SK-N-SH (cell line): ENCODE data around the gene MYL5. TPM values are rescaled to one million over a fixed set of nuclear protein-coding genes. Genes with fewer than 3 reads are reported as not detected.

Experiments used
- CTCF ChIA-PET: fragments of 300-600, 350-600 bp; formaldehyde crosslinking; extraction: SDS; loops from one replicate; lab custom pipeline; 2021; lab: Yijun Ruan, JAX
- POLR2A ChIA-PET: fragments of 350-600 bp; sonication (Branson Sonifier 250); formaldehyde crosslinking; extraction: SDS; loops from one replicate; lab custom pipeline; 2020; ENCODE audit warnings: antibody characterized with exemption, inconsistent platforms; lab: Yijun Ruan, JAX
- DNase-seq: peaks from one replicate; pipeline ENCODE4 v3.0.0; 2012
- H2AFZ ChIP-seq: fragments of 200-600 bp; sonication (generic); 2 replicates; pipeline ENCODE4 v1.8.1; 2016; ENCODE audit warnings: antibody characterized with exemption, mild to moderate bottlenecking, low read depth
- H3F3A ChIP-seq: fragments of 200-600 bp; sonication (generic); replicated peaks from 2 replicates; pipeline ENCODE3; 2016; ENCODE audit warnings: antibody characterized with exemption, mild to moderate bottlenecking; ENCODE audit not compliant: insufficient read depth
- H3K27ac ChIP-seq, 2 experiments: fragments of 200-500 bp in 1 of 2; fragments of 200-600 bp in 1 of 2; sonication (Bioruptor generic) in 1 of 2; sonication (generic), shearing (Covaris generic) in 1 of 2; 2 replicates each; pipeline versions ENCODE4 v1.5.1 to v1.6.1; 2014 to 2016; ENCODE audit warnings: low read depth in 2 of 2, inconsistent platforms in 1 of 2, low read length in 1 of 2, mild to moderate bottlenecking in 1 of 2, mixed read lengths in 1 of 2
- H3K27me3 ChIP-seq: fragments of 200-600 bp; sonication (generic), shearing (Covaris generic); 2 replicates; pipeline ENCODE4 v1.6.1; 2016; ENCODE audit warnings: mixed run types; ENCODE audit not compliant: insufficient read depth
- H3K36me3 ChIP-seq, 2 experiments: fragments of 200-500 bp in 1 of 2; fragments of 200-600 bp in 1 of 2; sonication (Bioruptor generic) in 1 of 2; sonication (generic) in 1 of 2; replicated peaks in 1 of 2; 2 replicates each; pipeline versions ENCODE3 to v1.5.1; 2014 to 2016; ENCODE audit warnings: low read length in 1 of 2, mild to moderate bottlenecking in 1 of 2; ENCODE audit not compliant: insufficient read depth in 2 of 2, control insufficient read depth in 1 of 2
- H3K4me1 ChIP-seq, 2 experiments: fragments of 200-500 bp in 1 of 2; fragments of 200-600 bp in 1 of 2; sonication (Bioruptor generic) in 1 of 2; sonication (generic), shearing (Covaris generic) in 1 of 2; 2 replicates each; pipeline versions ENCODE4 v1.5.1 to v1.6.1; 2014 to 2016; ENCODE audit warnings: low read depth in 1 of 2, low read length in 1 of 2, mixed run types in 1 of 2; ENCODE audit not compliant: insufficient read depth in 2 of 2, control insufficient read depth in 1 of 2
- H3K4me2 ChIP-seq: fragments of 200-600 bp; sonication (generic), shearing (Covaris generic); 2 replicates; pipeline ENCODE4 v1.6.1; 2017; ENCODE audit warnings: mixed run types
- H3K4me3 ChIP-seq, 2 experiments: fragments of 200-500 bp in 1 of 2; fragments of 200-600 bp in 1 of 2; sonication (Bioruptor generic) in 1 of 2; sonication (generic), shearing (Covaris generic) in 1 of 2; 2 replicates each; pipeline versions ENCODE4 v1.5.1 to v1.8.1; 2014 to 2016; ENCODE audit warnings: low read depth in 2 of 2, inconsistent platforms in 1 of 2, low read length in 1 of 2, mild to moderate bottlenecking in 1 of 2, mixed read lengths in 1 of 2, moderate library complexity in 1 of 2
- H3K79me2 ChIP-seq: fragments of 200-600 bp; sonication (generic); 2 replicates; pipeline ENCODE4 v1.8.1; 2017; ENCODE audit warnings: mild to moderate bottlenecking; ENCODE audit not compliant: insufficient read depth
- H3K9ac ChIP-seq: fragments of 200-600 bp; sonication (generic); 2 replicates; pipeline ENCODE4 v1.6.1; 2017; ENCODE audit warnings: mixed run types
- H3K9me2 ChIP-seq: fragments of 200-600 bp; sonication (generic); 2 replicates; pipeline ENCODE4 v1.6.1; 2017; ENCODE audit warnings: mixed run types
- H3K9me3 ChIP-seq: fragments of 200-600 bp; sonication (generic); 2 replicates; pipeline ENCODE4 v1.6.1; 2017; ENCODE audit warnings: mixed run types, mild to moderate bottlenecking, moderate library complexity
- H4K20me1 ChIP-seq: fragments of 200-600 bp; sonication (generic); 2 replicates; pipeline ENCODE4 v1.6.1; 2017; ENCODE audit warnings: mild to moderate bottlenecking, mixed run types; ENCODE audit not compliant: insufficient read depth
- CTCF ChIP-seq: fragments of 200-600 bp; sonication (generic); IDR thresholded peaks from 2 replicates; pipeline ENCODE4 v1.6.1; 2017; ENCODE audit warnings: antibody characterized with exemption, mild to moderate bottlenecking, moderate library complexity
- ELF1 ChIP-seq: IDR thresholded peaks from 2 replicates; pipeline ENCODE4 v1.4.0; 2012
- FOSL2 ChIP-seq: IDR thresholded peaks from 2 replicates; pipeline ENCODE4 v1.4.0; 2012; ENCODE audit warnings: low read depth, mild to moderate bottlenecking, moderate library complexity, borderline replicate concordance
- FOXM1 ChIP-seq: IDR thresholded peaks from 2 replicates; pipeline ENCODE4 v1.4.0; 2012; ENCODE audit warnings: low read depth, mild to moderate bottlenecking
- MAX ChIP-seq: IDR thresholded peaks from 2 replicates; pipeline ENCODE4 v1.4.0; 2012; ENCODE audit warnings: low read depth
- MEF2A ChIP-seq: IDR thresholded peaks from 2 replicates; pipeline ENCODE4 v1.4.0; 2012; ENCODE audit warnings: low read depth, borderline replicate concordance
- MXI1 ChIP-seq: IDR thresholded peaks from 2 replicates; pipeline ENCODE4 v1.6.1; 2012; ENCODE audit warnings: mild to moderate bottlenecking, low read depth, low read length, improper control_type of control experiment
- NRF1 ChIP-seq: IDR thresholded peaks from 2 replicates; pipeline ENCODE4 v1.6.1; 2012; ENCODE audit warnings: low read depth, mild to moderate bottlenecking, low read length
- PBX3 ChIP-seq: IDR thresholded peaks from 2 replicates; pipeline ENCODE4; 2012
- RAD21 ChIP-seq: IDR thresholded peaks from 2 replicates; pipeline ENCODE4 v1.6.1; 2012; ENCODE audit warnings: mild to moderate bottlenecking, low read length
- RFX5 ChIP-seq: IDR thresholded peaks from 2 replicates; pipeline ENCODE4 v1.6.1; 2012; ENCODE audit warnings: mild to moderate bottlenecking, improper control_type of control experiment, low read length
- SMC3 ChIP-seq: IDR thresholded peaks from 2 replicates; pipeline ENCODE4 v1.6.1; 2012; ENCODE audit warnings: low read depth, low read length, improper control_type of control experiment
- TAF1 ChIP-seq: IDR thresholded peaks from 2 replicates; pipeline ENCODE4 v1.6.1; 2012; ENCODE audit warnings: low read depth, mild to moderate bottlenecking, low read length, moderate library complexity, borderline replicate concordance
- TEAD4 ChIP-seq: IDR thresholded peaks from 2 replicates; pipeline ENCODE4 v1.4.0; 2012; ENCODE audit warnings: mild to moderate bottlenecking, borderline replicate concordance; ENCODE audit not compliant: insufficient read depth
- USF2 ChIP-seq: fragments of 150-350 bp; IDR thresholded peaks from 2 replicates; pipeline ENCODE4 v1.6.1; 2017; ENCODE audit warnings: antibody characterized with exemption, low read length, low read depth, borderline replicate concordance
- YY1 ChIP-seq: IDR thresholded peaks from 2 replicates; pipeline ENCODE4 v1.4.0; 2012; ENCODE audit warnings: low read depth, mild to moderate bottlenecking
- ZBTB33 ChIP-seq: IDR thresholded peaks from 2 replicates; pipeline ENCODE4 v1.4.0; 2012; ENCODE audit warnings: low read depth, borderline replicate concordance
- WGBS: methylation state at CpG from one replicate; pipeline ENCODE4 v1.1.6; 2017; ENCODE audit warnings: low lambda C conversion rate; 5-methylcytosine and 5-hydroxymethylcytosine counted together
- polyA plus RNA-seq, 3 experiments: library from polyadenylated mRNA; depleted of rRNA; stranded (reverse); fragments of >200 nt; gene quantifications; 2 replicates each; pipeline ENCODE4 v1.2.3, GENCODE V29; 2012

MYL5 gene
- polyA plus RNA-seq, 1 of the 3 experiments (the other 2 are of a cell fraction): 46.9 TPM

- TF ChIP-seq ZBTB33 (no peak), ELF1 (no peak)
- TF ChIP-seq, all 33 proteins: peak for 0
Measured at GRCh38 chr4:676871-677235, 2.5 kb downstream of the MYL5 start (continued).

- Histone ChIP-seq H3K36me3 (peaks cover 0 to 5% of the 10 kb centered on the region in 2 experiments), H3K4me1 (peaks cover 6 to 35% of the 10 kb centered on the region in 2 experiments; a peak in 1 of 4 replicates), H4K20me1 (no peaks in the 10 kb centered on the region), H3K27me3 (no peaks in the 10 kb centered on the region), H3K79me2 (peaks cover 27% of the 10 kb centered on the region), H3K27ac (no peak overlapping the region), H3K4me3 (no peak overlapping the region), H3K9me2 (no peaks in the 10 kb centered on the region), H3K4me2 (no peak overlapping the region), H3F3A (no peaks in the 10 kb centered on the region), H2AFZ (no peak overlapping the region), H3K9me3 (no peaks in the 10 kb centered on the region), H3K9ac (no peak overlapping the region)
- POLR2A ChIA-PET: no interaction called here
- no peak for TF ChIP-seq FOXM1
- TF ChIP-seq MAX: no peak
- no peak for TF ChIP-seq TAF1
- TF ChIP-seq SMC3: no peak
- no peak for DNase-seq
- CTCF ChIA-PET: no interaction called here
- 85% methylated on average over 20 of the region's 26 CpGs for WGBS
Measured at GRCh38 chr4:677431-678293, 3.3 kb downstream of the MYL5 start.

- POLR2A ChIA-PET: no interaction called here
- Histone ChIP-seq H3F3A (no peaks in the 10 kb centered on the region), H4K20me1 (no peaks in the 10 kb centered on the region), H3K79me2 (peaks cover 19% of the 10 kb centered on the region), H3K27me3 (no peaks in the 10 kb centered on the region), H3K4me1 (peaks cover 6 to 37% of the 10 kb centered on the region in 2 experiments; a peak in 1 of 4 replicates), H3K27ac (no peak overlapping the region), H3K4me3 (no peak overlapping the region), H3K36me3 (no peaks in the 10 kb centered on the region), H3K9ac (no peak overlapping the region), H3K9me2 (no peaks in the 10 kb centered on the region), H3K9me3 (no peaks in the 10 kb centered on the region), H3K4me2 (no peak overlapping the region), H2AFZ (no peak overlapping the region)
- no peak for TF ChIP-seq RFX5
- TF ChIP-seq FOXM1: no peak
- no peak for TF ChIP-seq MEF2A
- no peak for TF ChIP-seq MXI1
- TF ChIP-seq USF2: no peak
- no peak for TF ChIP-seq CTCF
- TF ChIP-seq RAD21: no peak
- no peak for TF ChIP-seq FOSL2
- TF ChIP-seq YY1: no peak
- TF ChIP-seq PBX3: no peak
- TF ChIP-seq NRF1: no peak
- TF ChIP-seq TEAD4: no peak
- no peak for TF ChIP-seq SMC3
- CTCF ChIA-PET: no interaction called here
- 100% methylated on average over 2 of the region's 14 CpGs for WGBS
- no peak for DNase-seq
Measured at GRCh38 chr4:678331-679103, 4.2 kb downstream of the MYL5 start.
